NCI-H2227 treated with DMSO at 0.1 percent for 48 hours (cell line): ENCODE data around the gene CCDC136.

Source experiments
- DNase-seq: peaks from one replicate; lab custom pipeline; 2025; lab: John Stamatoyannopoulos, UW

The CCDC136 gene

DNA sequence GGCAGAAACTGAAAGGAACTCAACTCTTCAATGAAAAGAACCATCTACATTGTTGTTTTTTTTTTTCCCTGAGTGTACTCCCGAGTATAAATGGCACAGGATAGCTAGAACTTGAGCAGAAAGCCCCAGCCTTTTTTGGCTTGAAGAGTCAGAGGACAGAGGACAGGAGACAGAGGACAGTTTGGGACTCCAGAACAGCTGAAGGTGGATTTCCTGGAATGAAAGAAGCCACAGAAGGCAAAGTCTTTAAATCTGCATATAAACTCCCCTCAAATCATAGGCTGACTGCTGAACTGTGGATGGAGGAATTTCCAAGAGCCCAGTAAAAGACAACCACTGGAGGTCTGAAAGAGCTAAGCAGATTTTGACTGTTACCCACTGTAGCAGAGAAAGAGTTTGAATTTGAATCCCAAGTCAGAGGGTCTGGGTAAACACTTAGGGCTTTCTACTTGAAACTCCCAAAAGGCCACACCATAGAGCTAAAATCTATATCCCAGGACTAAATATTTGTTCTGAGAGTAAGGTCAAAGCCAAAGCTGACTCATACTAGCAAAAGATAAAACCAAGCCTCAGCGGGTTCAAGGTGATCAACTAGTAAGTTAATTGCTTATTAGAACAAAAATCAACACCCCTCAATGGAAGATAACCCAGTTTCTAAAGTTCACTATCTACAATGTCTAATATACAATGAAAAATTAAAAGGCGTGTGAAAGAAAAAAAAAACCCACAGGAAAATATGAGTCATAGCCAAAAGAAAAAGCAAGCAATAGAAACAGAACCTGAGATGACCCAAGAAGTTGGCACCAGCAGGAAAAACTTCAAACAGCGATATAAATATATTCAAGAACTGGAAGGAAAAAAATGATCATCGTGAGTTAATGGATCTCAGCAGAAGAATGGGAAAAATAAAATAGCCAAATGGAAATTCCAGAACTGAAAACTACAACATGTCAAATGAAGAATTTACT, 14.3 kb upstream of the CCDC136 start:
- no peak for DNase-seq

DNA sequence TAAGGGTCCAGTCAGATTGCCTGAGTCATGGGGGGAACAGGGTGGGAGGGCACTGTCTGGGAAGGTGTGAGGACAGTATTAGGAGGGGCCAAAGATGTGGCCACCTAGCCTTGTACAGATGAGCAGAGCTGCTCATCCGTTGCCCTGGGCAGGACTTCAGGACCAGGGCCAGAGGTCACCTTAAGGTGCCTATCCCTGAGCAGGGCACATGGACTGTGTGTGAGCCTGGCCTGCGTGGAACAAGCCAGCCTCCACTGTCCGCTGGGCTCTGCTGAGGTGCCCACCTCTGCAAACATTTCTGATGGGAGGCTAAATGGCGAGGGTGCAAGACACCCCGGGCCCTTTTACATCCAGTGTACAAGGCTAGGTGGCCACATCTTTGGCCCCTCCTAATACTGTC, 12.8 kb upstream of the CCDC136 start:
- DNase-seq, result no peak

DNA sequence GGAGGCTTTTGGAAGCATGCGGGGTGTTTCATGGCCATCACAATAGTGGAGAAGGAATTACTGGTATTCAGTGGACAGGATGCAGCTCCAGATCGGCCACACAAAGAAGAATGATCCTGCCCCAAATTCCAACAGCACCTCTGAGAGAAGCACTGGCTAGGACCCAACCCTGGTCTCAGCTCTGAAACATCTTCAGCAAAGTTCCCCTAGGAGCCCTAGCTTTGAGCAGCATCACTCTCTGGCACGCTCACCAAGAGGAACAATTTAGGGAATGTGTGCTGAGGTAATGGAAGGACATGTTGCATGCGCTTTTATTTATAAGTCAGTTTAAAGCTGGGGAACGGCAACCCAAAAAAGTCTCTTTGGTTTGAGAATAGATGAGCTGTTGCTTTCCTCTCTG, 10.6 kb upstream of the CCDC136 start:
- DNase-seq, result no peak

DNA sequence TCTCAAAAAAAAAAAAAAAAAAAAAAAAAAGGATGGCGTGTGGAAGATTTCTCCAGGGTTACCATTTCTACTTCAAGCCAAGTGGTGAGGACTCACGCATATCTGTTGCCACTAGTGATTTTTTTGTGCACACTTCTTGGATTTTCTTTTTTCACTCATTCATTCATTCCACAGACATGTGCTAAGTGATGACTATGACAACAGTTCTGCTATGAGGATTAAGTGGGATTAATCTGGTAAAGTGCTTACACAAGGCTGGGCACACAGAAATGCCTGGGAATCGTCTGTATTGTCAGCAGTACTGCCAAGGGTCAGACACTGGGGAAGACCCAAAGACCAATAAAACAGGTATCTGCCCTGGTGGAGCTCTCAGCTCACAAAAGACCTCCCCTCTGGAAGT, 9.9 kb upstream of the CCDC136 start:
- DNase-seq, result no peak

DNA sequence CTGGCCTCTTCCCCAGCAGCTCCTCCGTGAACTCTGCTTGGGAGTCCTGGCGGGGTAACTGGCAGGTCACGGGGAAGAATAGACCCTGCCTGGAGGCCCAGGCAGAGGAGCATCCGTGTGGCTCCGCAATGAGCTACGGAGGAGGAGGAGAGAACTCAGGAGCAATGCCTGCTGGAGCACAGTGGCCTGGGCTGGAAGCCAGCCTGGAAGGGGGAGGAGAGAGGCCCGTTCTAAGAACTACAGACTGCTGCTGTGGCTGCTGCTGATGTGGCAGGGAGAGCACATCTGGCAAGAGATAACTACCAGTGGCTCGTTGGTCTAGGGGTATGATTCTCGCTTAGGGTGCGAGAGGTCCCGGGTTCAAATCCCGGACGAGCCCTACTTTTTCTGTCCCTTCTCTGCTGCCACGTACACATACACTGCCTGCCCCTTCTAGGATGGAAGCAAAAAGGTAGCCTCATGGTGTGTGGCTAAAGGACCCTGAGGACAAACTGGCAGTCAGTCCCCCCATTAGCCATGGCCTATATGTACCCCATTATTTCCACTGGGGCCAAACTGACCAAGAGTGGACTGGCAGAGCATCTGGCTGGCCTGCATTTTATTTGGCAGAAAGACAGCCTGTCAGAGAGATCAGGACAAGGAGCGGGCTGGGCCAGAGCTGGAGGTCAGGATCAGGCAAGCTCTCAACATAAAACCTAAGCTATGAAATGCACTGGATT, 8.5 kb upstream of the CCDC136 start:
- no peak for DNase-seq

DNA sequence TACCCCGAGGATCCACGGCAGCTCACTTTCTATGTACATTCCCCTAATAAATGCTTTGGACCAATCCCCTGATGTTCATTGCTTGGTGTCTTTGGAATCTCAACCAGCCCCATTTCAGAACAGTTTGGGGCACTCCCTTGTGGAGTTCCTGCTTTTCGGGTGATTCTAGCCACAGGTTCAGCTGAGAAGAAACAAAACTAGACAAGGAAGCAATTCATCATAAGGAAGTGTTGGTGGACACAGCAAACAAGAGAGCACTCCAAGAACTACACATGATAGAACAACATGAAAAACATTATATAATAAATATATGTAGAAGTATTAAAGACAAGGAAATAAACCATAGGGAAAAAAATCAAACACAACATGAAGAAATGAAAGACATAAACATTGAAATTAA, 6.0 kb upstream of the CCDC136 start:
- no peak for DNase-seq

DNA sequence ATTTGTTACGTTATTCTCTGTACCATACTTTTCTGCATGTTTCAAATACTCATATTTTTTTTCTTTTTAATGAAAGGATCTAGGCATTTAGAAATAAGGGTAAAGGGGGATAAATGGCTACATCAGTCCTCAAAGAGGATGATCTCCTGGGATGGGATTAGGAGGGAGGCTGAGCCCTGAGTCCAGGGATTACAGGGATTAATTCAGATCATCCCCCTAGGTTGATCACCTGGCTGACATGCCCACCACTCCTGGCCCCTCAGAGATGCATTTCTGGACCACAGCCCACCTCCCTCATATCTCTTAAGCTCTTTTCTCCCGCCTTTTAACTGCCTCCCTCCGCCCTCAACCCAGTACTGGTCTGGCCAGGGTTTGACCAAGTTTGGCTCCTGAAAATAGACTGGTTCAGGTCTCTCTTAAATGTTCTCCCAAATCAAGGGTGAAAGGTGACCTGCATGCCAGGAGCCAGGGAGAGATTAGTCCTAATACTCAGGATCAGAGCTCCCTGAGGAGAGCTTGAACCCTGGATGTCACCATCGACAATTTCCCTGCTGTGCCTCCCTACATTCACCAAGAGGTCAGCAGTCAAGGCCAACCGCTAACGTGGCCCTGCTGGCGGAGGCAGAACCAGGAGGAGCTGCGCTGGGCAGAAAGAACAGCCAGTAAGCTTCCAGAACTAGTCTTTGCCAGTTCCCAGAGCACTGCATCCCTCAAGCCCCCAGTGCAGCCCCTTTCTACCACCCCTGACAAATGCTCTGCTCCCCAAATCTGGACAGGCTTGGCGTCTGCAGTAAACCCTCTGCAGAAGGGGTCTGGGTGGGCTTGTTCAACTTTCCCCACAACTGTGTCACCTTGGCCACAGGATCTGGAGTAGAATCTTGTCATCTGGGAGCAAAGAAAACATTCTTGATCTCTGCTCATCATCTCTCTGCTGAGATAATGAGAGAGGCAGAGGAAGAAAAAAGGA, 3.0 kb upstream of the CCDC136 start:
- no peak for DNase-seq

DNA sequence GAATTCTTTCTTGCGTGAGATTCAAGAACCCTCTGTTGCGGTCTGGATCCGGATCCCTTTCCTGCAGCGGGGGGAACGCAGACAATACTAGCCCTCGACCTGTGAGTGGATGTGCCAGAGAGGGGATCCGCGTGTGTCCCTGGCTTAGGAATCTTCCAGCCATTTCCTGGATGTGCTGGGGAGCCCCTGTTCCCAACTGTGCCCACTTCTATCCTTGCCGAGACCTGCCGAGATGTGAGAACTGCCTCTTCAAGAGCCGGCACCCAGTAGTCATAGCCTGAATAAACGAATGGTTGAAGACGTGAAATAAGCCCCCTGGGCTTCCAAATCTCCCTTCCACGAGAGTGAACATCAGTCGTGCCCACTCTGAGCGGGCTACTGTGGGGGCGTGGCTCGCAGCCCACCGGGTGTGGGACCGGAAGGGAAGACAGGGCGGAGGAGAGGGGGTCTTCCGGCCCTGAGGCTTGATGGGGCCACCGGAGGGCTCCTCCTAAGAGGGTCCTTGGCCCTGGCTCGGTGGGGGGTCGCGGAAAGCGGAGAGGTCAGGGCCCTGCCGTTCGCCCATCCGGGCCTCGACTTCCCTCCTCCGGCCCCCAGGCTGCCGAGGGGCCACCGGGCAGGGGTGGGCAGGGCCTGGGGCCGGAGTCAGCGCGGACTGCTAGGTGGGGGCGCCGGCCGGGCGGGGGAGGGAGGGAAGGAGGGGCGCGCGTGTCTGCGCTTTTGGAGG, 1.3 kb upstream of the CCDC136 start:
- DNase-seq, result no peak

DNA sequence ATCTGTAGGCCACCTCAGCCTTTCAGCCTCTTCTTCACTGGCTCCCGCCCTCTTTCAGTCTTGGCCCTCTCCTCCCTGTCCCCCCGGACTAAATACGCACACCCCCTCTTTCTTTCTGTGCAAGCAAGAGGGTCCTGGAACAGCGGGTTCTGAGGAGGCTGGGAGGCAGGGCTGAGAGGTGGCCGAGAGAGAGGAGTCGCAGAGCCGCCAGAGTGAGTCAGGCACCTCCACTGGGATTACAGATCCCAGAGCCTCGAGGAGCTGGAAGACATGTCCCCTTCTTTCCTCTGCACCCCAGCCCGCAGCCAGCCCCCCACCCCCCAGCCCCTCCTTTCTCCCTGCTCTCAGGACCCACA, 182 bp downstream of the CCDC136 start:
- DNase-seq, result no peak

DNA sequence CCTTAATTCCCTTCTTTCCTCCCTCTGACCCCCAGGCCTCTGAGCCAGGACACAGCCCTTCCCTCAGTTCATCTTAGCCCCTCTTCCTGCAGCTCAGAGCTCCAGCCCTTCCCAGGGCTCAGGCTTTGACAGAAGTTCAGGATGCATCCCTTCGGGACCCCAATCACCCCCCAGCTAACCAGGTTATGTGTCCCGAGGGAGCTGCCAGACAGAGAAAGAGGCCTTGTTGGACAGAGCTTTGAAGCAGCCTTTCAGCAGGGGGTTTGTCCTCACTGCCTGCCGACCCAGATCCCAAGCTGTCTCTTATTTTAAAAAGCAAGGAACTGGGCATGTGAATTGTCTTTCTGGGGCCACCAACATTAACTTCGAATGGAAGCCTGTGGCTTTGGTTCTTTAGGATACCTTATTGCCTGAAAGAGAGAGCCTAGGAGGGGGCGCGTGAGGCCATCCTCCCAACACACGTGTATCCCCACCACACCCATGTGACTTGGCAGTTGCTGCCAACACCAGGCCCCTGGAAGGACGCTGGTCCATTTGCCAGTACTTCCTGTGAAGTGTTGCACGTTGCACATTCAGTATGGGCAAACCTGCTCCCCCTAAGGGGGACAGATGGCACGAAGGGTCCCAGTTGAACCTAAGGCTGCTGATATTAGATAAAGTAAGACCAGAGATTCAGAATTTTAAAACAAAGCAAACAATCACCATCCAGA, 858 bp downstream of the CCDC136 start:
- DNase-seq, result no peak

DNA sequence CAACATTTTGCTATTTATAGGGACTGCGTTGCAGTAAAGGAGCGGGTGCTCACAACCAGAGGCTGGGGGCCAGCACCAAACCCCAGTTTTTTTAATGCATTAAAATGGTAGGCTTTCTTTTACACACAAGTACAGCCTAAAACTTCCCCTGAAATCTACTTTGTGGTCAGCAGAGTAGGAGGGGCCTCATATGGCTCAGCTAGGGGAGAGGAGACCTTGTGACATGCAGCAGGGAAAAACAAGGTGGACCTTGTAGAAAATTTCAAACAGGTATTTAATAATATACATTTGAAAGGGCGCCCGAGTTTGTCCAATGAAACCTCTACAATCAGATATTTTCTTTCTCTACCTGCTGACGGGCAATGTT, 1.4 kb downstream of the CCDC136 start:
- no peak for DNase-seq

DNA sequence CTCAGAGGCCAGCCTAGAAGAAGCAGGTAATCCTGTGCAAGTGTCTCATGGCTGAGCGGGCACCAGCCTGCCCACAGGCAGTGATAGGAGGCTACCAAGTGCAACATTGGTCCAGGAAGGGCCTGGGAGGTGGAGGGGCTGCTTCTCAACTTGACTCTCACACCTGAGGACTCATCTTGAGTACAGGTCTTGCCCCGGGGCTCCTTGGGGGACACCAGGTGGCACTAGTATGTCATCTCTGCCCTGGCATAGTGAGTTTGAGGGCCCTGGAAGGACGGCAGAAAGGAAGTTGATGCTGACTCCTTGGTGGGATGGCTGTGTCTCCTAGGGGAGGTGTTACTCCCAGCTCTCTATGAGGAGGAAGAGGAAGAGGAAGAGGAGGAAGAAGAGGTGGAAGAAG, 2.3 kb downstream of the CCDC136 start:
- no peak for DNase-seq

DNA sequence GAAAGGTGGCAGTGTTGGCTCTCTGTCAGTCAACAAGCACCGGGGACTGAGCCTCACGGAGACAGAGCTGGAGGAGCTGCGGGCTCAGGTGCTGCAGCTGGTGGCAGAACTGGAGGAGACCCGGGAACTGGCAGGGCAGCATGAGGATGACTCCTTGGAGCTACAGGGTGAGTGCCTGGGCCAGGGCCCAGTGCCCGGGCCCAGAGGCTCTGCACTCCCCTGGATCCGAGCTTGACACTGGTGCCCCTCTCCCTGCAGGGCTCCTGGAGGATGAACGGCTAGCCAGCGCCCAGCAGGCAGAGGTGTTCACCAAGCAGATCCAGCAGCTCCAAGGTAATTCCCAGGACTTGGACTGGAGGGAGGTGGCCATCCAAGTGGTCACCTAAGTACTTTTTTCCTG, 2.7 kb downstream of the CCDC136 start:
- DNase-seq, result no peak

DNA sequence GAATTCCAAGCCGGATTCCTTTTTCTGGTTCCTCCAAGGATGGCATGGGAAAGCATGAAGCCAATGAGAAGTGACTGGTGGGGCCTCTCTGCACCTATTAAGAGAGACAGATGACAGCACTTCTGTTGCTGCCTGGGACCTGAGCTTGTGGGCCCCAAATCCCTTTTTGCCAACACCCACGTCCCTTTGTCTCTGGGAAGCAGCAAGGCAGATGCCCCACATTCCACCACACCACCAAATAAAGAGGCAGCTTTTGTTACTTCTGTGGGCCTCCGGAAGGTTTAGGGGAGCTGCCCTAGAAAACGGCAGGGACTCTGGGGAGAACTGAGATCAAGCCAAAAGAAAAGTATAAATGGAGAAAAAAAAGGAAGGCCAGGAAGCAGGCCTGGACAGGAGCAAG, 3.4 kb downstream of the CCDC136 start:
- DNase-seq, result no peak

DNA sequence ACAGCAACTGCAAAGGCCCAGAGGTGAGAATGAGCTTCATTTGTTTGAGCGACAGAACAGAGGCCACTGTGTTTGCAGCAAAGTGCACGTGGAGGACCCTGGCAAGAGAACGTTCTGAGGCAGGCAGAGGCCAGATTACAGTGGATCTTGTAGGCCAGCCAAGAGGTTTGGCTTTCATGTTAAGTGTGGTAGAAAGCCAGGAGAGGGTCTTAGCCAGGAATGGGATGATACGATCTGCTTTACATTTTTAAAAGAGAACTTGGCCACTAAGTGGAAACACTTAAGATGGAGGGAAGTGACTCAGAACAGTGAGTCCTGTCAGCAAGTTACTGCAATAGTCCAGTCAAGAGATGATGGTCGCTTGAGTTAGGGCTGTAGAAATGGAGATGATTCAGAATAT, 4.6 kb downstream of the CCDC136 start:
- no peak for DNase-seq

DNA sequence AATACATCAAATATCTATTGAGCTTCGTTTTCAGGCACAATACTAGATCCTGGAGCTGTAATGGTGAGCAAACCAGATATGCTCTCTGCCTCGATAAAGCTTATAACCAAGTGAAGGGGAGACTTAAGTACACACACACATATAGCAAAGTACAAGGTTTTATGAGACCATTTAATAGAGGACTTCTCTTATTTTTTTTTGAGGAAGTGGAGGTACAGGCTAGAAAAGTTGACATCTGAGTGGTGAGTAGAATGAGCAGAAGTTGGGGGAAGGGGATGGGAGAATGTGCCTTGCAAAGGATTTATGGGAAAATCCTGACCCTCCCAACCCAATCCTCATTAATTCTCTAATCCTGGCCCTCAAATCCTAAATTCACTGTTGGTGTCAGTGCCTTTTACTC, 7.7 kb downstream of the CCDC136 start:
- DNase-seq, result no peak

DNA sequence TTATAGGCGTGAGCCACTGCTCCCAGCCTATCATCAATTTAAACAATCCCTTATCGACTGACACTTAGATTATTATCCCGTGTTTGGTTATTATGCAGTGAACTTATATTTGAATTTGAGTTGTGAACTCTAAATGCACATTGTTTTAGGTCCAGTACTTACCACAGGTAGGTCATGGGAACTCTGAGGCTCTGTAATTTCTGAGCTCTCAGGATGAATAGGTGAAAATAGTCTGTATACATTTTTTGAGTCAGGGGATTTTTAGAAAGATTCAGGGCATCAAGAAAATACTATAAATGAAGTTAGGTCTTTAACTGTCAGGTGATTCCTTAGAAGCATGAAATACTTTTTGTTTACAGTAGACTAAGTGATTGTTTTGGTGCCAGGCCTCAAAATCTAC, 8.8 kb downstream of the CCDC136 start:
- no peak for DNase-seq

DNA sequence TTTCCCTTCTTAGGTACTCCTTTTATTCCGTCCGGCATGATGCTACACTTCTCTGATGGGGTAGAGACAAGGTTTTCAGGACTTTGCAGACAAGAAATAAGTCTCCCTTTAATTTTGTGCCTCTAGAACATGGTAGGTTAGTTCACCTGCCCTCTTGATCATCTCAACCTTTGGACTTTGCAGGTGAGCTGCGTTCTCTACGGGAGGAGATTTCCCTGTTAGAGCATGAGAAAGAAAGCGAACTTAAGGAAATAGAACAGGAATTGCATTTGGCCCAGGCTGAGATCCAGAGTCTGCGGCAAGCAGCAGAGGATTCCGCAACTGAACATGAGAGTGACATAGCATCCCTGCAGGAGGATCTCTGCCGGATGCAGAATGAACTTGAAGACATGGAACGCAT, 9.2 kb downstream of the CCDC136 start:
- no peak for DNase-seq

DNA sequence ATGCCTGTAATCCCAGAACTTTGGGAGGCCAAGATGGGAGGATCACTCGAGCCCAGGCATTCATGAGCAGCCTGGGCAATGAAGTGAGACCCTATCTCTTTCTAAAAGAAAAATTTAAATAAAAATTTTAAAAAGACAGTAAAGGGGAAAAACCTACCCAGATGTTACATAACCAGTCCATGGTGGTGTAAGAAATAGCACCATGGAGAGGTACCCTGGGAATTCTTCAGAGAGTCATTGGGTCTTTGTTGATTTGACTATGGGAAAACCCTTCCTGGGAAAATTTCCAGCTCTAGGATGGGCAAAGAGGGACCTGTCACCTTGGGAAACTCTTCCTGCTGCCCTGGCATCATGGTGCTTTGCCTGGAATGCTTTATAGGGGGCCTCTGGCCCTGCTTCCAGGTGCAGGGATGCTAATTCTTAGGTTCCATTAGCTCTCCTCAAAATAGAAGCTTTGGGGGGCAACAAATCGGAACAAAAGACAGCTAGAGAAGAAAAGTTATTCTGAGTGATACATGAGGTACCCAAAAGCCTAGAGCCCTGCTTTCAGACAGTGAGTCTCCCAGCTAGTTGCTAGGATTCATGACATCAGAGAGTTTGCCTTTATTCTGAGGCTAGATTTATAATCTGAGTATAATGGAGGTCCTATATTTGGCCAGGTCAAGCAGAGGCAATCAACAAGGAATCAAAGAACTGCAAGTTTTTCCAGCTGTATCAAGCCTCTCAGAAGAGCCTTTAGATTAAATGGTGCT, 10.1 kb downstream of the CCDC136 start:
- no peak for DNase-seq

DNA sequence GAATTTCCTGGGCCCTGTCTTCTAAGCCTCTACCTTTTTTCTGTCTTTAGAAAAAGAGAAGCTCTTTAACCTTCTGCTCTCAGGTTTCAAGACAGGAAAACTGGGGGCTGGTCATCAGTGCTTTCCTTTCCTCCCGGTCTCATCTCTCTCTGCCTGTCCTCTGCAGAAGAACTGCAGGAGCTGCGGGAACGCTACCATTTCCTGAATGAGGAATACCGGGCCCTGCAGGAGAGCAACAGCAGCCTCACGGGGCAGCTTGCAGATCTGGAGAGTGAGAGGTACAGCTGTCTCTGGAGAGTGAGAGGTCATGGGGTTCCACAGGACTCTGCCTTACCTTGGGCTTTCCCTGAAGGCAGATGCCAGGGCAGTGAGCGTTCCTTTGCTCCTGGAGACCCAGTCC, 12.7 kb downstream of the CCDC136 start:
- DNase-seq, result no peak
